HTERT RPE-1 (cell line): ENCODE results near the gene DYNC1I1.
"Not testable (repeated sequence)": the region's sequence is repeated elsewhere in the genome, so short reads cannot be mapped to it uniquely, and the experiment has no call there.

Experiments
- in situ Hi-C: fragments of 300-500 bp; cut with MboI; formaldehyde crosslinking; loops from 4 replicates; pipeline ENCODE4 v1.14.3; 2020; ENCODE audit warnings: low sequenced_read_pairs

Gene DYNC1I1

GRCh38 chr7:95905167-95905566 lies 132.8 kb downstream of the DYNC1I1 start:
- in situ Hi-C loops: no loop called here

DNA sequence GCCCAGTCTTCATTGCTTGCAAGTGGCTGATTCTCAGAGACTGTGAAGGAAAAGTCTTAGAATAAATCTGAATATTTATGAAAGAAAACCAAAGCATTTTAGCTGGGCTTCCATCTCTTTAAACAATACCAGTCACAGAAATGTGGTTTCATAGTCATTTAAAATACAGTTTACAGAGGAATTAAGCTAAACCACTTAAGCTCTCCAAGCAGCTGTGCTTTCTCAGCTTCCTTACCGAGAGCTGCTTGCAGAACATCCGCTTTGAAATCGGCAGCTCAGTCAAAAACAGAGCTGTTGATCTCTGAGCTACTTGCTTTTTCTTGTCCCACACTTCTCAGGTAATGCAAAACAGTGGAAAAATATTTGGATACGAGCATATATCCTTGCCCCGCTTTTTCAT lies 134.5 kb downstream of the DYNC1I1 start:
- in situ Hi-C loops: no loop called here

GRCh38 chr7:95907337-95907736 lies 135.0 kb downstream of the DYNC1I1 start:
- in situ Hi-C loops: no loop called here

- in situ Hi-C loops: no loop called here
Observed at GRCh38 chr7:95908499-95908898, 136.1 kb downstream of the DYNC1I1 start.

GRCh38 chr7:95910341-95910740 lies 138.0 kb downstream of the DYNC1I1 start:
- in situ Hi-C loops: no loop called here

- in situ Hi-C loops: no loop called here
Observed at GRCh38 chr7:95915731-95916130, 143.4 kb downstream of the DYNC1I1 start.

GRCh38 chr7:95916573-95917297 lies 144.4 kb downstream of the DYNC1I1 start:
- in situ Hi-C loops: no loop called here

DNA sequence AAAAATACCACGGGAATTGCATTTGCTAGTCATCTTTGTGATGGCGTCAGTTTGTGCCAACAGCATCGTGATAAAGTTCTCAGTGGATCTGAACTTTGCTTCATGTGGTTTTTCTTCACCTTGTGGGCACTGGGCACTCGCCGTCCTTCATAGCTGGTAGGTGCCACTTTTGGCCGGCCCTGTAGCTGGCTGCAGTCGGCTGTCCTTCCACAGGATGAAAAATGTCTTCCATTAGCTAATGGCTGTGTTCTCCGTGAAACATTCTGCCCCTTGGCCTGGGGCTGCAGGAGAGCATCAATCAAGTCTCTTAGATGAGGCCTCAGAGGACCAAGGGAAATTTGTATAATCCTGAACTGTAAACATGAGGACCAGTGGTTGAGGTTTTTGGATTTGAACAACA lies 145.3 kb downstream of the DYNC1I1 start:
- in situ Hi-C loops: no loop called here

GRCh38 chr7:95919556-95919955 lies 147.2 kb downstream of the DYNC1I1 start:
- in situ Hi-C loops: no loop called here

DNA sequence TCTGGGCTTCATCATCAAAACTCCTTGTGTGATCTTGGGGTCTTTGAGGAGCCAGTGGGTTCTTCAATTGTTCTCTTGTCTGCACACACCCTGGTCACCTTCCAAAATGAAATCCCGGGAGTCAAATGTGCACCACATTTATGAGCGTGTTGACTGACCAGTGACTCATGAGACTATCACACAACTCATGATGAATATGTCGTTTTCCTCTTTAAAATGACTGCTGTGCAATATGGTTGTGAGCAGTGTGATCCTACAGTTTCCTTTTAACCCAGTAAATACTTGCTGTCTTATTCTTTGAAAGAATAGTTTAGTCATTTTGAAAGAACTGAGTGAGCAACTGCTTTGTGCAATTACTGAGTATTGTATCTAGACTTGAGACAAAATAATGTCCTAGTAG lies 149.2 kb downstream of the DYNC1I1 start:
- in situ Hi-C loops: no loop called here

DNA sequence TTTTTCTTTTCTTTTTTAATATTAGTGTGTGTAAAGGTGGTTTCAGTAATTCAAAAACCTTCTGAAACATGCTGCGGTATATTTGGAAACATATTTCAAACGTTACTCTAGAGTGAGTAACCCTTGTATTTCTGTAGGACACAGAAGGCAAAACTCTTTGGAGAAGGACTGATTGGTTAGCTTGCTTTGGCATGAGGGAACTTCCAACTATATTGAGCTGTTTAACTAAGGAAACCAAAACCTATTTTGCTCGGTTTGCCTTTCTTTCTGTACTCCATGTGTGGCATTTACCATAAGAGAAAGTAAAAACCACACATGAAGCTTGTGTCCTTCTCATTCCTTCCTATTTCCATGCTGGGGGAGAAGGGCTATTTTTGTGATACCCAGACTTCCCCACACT lies 149.8 kb downstream of the DYNC1I1 start:
- in situ Hi-C loops: no loop called here

DNA sequence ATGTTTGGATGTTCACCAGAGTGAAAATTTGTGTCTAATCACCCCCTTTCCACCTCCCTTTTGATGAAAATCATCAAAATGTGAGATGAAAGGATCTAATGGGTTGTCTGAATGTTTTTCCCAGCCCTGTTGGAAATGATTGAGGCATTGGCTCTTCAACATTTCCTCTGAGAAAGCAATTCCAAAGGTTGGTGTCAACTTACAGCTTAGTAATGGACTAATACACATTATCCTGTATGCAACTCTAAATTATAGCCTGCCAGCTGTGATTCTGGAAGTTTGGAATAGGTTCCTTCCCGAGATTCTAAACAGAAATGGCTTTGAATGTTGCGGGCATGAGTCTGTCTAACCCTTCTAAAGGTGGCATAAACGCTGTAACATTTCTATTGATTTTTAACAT lies 152.9 kb downstream of the DYNC1I1 start:
- in situ Hi-C loops: no loop called here

DNA sequence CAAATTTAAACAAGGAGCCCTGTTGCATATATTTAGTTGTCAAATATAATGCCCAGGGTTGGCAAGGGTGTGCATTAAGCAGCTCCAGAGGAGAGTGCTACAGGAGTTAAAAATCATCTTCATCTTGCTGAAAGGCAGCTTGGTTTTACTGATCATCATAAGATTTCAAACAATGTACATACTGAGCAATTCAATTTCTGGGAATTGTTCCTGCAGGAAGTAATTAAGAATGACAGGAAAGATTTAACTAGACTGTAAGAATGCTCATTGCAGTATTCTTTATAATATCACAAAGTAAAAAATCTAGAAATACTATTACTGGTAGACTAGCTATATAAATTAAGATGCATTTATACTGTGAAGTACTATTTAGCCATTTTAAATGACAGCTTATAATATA lies 153.6 kb downstream of the DYNC1I1 start:
- in situ Hi-C loops: no loop called here

- in situ Hi-C loops: no loop called here
Observed at GRCh38 chr7:95927756-95928155, 155.4 kb downstream of the DYNC1I1 start.

DNA sequence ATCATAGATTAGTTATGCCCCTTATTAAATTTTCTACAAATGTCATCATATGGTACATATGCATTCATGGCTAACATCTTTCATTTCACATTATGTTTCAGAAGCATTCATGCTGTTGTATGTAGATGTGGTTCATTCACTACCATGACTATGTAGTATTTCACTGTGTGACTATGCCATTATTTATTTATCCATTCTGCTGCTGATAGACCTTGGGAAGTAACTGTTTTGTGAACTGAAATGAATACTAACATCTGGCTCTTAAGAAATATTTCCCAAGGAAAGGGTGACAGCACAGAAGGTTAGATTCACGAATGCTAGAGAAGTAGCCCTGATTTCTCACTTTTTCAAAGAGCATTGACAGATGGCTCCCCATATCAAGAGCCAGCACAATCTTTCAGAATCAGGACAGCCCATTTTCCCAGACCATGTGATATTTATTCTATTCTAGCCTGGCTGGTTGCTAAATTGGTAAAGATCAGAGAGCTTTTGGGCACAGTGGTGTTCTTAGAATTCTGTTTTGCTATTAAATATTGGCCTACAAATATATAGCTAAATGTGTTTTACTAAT lies 157.4 kb downstream of the DYNC1I1 start:
- in situ Hi-C loops: no loop called here

DNA sequence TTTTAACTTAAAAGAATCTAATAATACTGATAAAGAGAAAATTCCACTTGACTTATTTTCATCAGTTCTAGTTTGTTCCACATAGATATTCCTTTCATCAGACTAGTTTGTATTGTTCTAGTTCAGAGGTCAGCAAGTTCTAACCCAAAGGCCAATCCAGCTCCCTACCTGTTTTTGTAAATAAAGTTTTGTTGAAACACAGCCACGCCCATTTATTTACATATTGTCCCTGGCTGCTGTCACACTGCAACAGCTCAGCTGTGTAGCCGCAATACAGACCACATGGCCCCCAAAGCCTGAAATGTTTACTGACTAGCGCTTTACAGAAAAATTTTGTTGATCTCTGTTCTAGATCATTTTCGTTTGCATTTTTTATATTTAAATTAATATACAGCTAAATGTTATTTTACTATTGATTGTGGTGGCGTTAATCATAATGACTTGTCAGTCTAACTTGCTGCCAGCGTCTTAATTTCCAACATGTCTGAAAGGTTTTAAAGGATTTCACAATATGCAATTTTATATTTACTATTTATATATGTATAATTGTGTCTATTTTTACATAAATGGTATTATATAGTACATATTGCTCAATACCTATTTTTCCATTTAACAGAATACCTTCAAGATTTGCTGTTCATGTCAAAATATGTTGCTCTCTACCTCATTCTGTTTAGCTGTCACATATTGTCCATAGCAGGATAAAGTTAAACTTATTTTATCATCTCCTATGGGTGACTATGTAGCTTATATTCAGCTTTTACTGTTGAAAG lies 159.3 kb downstream of the DYNC1I1 start:
- in situ Hi-C loops: no loop called here

DNA sequence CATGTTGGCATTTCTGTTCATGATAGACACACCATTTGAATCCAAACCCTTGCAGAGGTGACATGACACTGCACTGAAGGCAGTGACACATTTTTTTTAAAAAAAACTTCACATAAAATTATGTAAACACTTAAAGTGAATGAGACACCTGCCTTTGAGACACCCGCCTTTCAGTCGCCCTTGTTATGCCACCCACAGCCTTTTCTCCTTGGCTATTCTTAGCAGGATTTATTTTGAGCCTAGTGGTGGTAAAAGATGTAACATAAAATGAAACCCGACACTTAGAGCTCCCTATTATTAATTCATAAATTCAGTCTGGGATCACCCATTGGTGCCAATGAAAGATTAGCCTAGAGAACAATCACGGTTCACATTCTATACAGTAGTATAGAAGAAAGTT lies 161.3 kb downstream of the DYNC1I1 start:
- in situ Hi-C loops: no loop called here

DNA sequence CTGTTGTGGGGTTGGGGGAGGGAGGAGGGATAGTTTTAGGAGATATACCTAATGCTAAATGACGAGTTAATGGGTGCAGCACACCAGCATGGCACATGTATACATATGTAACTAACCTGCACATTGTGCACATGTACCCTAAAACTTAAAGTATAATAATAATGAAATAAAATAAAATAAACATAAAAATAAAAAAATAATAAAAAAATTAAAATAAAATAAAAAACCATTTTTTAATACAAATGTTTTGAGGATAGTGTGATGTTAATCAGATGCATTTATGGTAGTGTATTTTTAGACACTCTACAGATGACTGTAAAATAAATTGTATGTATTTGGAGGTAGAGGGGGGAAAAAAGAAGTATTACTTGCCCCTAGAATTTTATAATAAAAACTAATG lies 172.5 kb downstream of the DYNC1I1 start:
- in situ Hi-C loops: not testable (repeated sequence)

DNA sequence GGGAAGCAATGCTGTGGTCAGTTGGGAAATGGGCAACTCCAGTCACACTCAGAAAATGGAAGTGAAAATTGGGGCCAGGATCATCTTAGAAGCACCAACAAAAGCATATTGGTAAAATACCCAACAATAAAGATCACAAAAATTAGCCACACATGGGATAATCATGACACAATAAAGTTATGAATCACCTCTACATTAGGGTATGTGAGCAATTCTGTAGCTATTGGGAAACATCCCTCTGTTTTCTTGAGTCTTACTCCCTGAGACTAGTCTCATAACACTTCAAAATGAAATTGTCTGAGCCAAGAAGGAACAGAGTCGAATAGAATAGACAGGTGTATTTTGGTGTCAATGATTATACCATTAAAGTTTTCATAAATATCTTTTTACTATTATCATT lies 178.3 kb downstream of the DYNC1I1 start:
- in situ Hi-C loops: no loop called here

GRCh38 chr7:95951531-95951930 lies 179.2 kb downstream of the DYNC1I1 start:
- in situ Hi-C loops: no loop called here

GRCh38 chr7:95951997-95952795 lies 179.8 kb downstream of the DYNC1I1 start:
- in situ Hi-C loops: no loop called here
